ENCODE results near the gene HSD11B1. TPM values are rescaled to one million over a fixed set of nuclear protein-coding genes. Genes with fewer than 3 reads are reported as not detected.
A peak's percentile ranks its signal among the peaks of the same experiment; 100 is the strongest.

HSD11B1 gene
- total RNA-seq, 1 donor, result 21.6 TPM

- H3K4me3 ChIP-seq (ENCODE audit: low read depth, low read length), result no peak overlapping the region
- DNase-seq (ENCODE audit: low read depth), result no peak
- no peak for TF ChIP-seq CTCF (IDR thresholded peaks at IDR 0.05; ENCODE audit: insufficient read depth, low read depth, low read length)
Measured at GRCh38 chr1:209741193-209741592, 36.5 kb downstream of the HSD11B1 start.

- H3K4me3 ChIP-seq (ENCODE audit: low read depth, low read length), result no peak overlapping the region
- TF ChIP-seq CTCF (IDR thresholded peaks at IDR 0.05; ENCODE audit: insufficient read depth, low read depth, low read length), result no peak
- DNase-seq (ENCODE audit: low read depth), result no peak
Measured at GRCh38 chr1:209741889-209742288, 37.2 kb downstream of the HSD11B1 start.

- TF ChIP-seq CTCF (IDR thresholded peaks at IDR 0.05; ENCODE audit: insufficient read depth, low read depth, low read length), result no peak
- peak; percentile 49 for DNase-seq (ENCODE audit: low read depth)
Measured at GRCh38 chr1:209742409-209743144, 37.9 kb downstream of the HSD11B1 start.

GRCh38 chr1:209743145-209743482 is 38.5 kb downstream of the HSD11B1 start:
- no peak overlapping the region for H3K4me3 ChIP-seq (ENCODE audit: low read depth, low read length)
- no peak for TF ChIP-seq CTCF (IDR thresholded peaks at IDR 0.05; ENCODE audit: insufficient read depth, low read depth, low read length)
- peak; percentile 30 for DNase-seq (ENCODE audit: low read depth)

More at GRCh38 chr1:209742409-209743144, 37.9 kb downstream of the HSD11B1 start:
- no peak overlapping the region for H3K4me3 ChIP-seq (ENCODE audit: low read depth, low read length)

- DNase-seq (ENCODE audit: low read depth), result peak; percentile 31
- no peak overlapping the region for H3K4me3 ChIP-seq (ENCODE audit: low read depth, low read length)
- no peak for TF ChIP-seq CTCF (IDR thresholded peaks at IDR 0.05; ENCODE audit: insufficient read depth, low read depth, low read length)
Measured at GRCh38 chr1:209746451-209747165, 42.0 kb downstream of the HSD11B1 start.

- H3K4me3 ChIP-seq (ENCODE audit: low read depth, low read length), result peak overlapping the region; percentile 28
- DNase-seq (ENCODE audit: low read depth), result peak; percentile 93
- peak; percentile 84 for TF ChIP-seq CTCF (IDR thresholded peaks at IDR 0.05; ENCODE audit: insufficient read depth, low read depth, low read length)
Measured at GRCh38 chr1:209747580-209748262, 43.1 kb downstream of the HSD11B1 start.

All from fibroblast of villous mesenchyme (primary cell).